Peyer's patch (tissue), 4 donors: ENCODE results near the gene GLRA3. TPM values are rescaled to one million over a fixed set of nuclear protein-coding genes. Genes with fewer than 3 reads are reported as not detected.
"Not testable (repeated sequence)": the region's sequence is repeated elsewhere in the genome, so short reads cannot be mapped to it uniquely, and the experiment has no call there.

ENCODE experiments used
- DNase-seq, 3 donors: peaks; one replicate each; pipeline ENCODE4 v3.0.0-alpha.2; 2017 to 2019
- H3K27ac ChIP-seq, 4 donors: fragments of 200-600 bp; sonication (generic); one replicate each; pipeline ENCODE4 v1.5.1; 2016 to 2019
- H3K27me3 ChIP-seq, 2 donors: fragments of 200-600 bp; sonication (generic); one replicate each; pipeline ENCODE4 v1.5.1; 2019
- H3K36me3 ChIP-seq, 3 donors: fragments of 200-600 bp; sonication (generic); one replicate each; pipeline ENCODE4 v1.5.1; 2016 to 2019
- H3K4me1 ChIP-seq, 4 donors: fragments of 200-600 bp; sonication (generic); one replicate each; pipeline ENCODE4 v1.5.1; 2016 to 2019
- H3K4me3 ChIP-seq, 4 donors: fragments of 200-600 bp; sonication (generic); 1 replicate in 3 of 4; 2 replicates in 1 of 4; pipeline ENCODE4 v1.5.1; 2016 to 2019; ENCODE audit warnings: mild to moderate bottlenecking in 1 of 4
- H3K9me3 ChIP-seq, 4 donors: fragments of 200-600 bp; sonication (generic); one replicate each; pipeline ENCODE4 v1.5.1; 2016 to 2019; ENCODE audit warnings: mild to moderate bottlenecking in 1 of 4
- POLR2A ChIP-seq, 2 donors: fragments of 450-650 bp; IDR thresholded peaks; one replicate each; pipeline ENCODE4 v1.5.1; 2017; ENCODE audit warnings: antibody characterized with exemption in 2 of 2, mild to moderate bottlenecking in 2 of 2, moderate library complexity in 2 of 2
- total RNA-seq, 4 donors: library from RNA; depleted of rRNA; stranded (reverse); fragments of >200 nt; gene quantifications; one replicate each; pipeline ENCODE4 v1.1.0, GENCODE V29; 2016
- TF ChIP-seq, protein P1 (sequence below), 6 experiments: fragments of 450-650 bp in 4 of 6; fragments of 200-600 bp in 2 of 6; sonication (generic) in 1 of 6; IDR thresholded peaks; one replicate each; pipeline ENCODE4 v1.5.1; 2017 to 2019; ENCODE audit warnings: antibody characterized with exemption in 6 of 6, mild to moderate bottlenecking in 3 of 6, moderate library complexity in 1 of 6

The GLRA3 gene
- total RNA-seq, 4 donors from 2014 or later = 1.7 TPM; not detected in 3

DNA sequence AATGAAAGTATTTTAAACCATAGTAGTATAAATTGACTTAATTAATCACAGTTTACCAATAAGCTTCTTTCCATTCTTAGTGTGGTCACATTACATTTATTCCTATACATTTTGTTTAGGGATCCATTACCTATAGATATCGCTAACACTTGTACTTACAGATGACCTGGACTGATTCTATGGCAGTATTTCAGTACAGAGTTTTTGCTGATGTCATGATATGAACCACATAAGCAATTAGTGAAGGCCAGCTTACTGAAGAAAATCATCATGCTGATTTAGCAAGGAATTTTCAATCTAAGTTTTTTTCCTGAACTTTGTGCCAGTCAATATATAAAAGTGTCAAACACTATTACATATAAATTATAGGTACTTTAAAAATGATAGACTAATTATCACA is 193.3 kb downstream of the GLRA3 start:
- TF ChIP-seq, protein P1, sequence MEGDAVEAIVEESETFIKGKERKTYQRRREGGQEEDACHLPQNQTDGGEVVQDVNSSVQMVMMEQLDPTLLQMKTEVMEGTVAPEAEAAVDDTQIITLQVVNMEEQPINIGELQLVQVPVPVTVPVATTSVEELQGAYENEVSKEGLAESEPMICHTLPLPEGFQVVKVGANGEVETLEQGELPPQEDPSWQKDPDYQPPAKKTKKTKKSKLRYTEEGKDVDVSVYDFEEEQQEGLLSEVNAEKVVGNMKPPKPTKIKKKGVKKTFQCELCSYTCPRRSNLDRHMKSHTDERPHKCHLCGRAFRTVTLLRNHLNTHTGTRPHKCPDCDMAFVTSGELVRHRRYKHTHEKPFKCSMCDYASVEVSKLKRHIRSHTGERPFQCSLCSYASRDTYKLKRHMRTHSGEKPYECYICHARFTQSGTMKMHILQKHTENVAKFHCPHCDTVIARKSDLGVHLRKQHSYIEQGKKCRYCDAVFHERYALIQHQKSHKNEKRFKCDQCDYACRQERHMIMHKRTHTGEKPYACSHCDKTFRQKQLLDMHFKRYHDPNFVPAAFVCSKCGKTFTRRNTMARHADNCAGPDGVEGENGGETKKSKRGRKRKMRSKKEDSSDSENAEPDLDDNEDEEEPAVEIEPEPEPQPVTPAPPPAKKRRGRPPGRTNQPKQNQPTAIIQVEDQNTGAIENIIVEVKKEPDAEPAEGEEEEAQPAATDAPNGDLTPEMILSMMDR (IDR thresholded peaks at IDR 0.05) = no peak
- TF ChIP-seq POLR2A (IDR thresholded peaks at IDR 0.05) = no peak
- Histone ChIP-seq H3K36me3 (no peaks in the 10 kb centered on the region), H3K27me3 (no peaks in the 10 kb centered on the region), H3K9me3 (no peaks in the 10 kb centered on the region), H3K27ac (no peak overlapping the region), H3K4me3 (no peak overlapping the region), H3K4me1 (no peaks in the 10 kb centered on the region)
- DNase-seq = no peak

DNA sequence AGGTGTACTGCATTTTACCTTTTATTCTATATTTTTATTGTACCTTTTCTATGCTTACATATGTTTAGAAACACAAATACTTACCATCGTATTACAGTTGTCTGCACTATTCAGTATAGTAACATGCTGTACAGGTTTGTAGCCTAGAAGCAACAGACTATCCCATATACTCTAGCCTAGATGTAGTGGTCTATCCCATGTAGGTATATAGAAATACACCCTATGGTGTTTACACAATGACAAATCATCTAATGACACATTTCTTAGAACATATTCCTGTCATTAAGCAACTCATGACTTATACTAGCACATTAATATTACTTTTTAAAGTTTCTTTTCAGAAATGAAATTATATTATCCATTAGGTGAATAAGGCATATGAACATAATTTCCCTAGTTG is 195.6 kb downstream of the GLRA3 start:
- Histone ChIP-seq H3K27me3 (no peaks in the 10 kb centered on the region), H3K4me3 (no peak overlapping the region), H3K36me3 (no peaks in the 10 kb centered on the region), H3K9me3 (no peaks in the 10 kb centered on the region), H3K27ac (no peak overlapping the region), H3K4me1 (no peaks in the 10 kb centered on the region)
- TF ChIP-seq, protein P1 (IDR thresholded peaks at IDR 0.05) = no peak
- no peak for TF ChIP-seq POLR2A (IDR thresholded peaks at IDR 0.05)
- DNase-seq = no peak

DNA sequence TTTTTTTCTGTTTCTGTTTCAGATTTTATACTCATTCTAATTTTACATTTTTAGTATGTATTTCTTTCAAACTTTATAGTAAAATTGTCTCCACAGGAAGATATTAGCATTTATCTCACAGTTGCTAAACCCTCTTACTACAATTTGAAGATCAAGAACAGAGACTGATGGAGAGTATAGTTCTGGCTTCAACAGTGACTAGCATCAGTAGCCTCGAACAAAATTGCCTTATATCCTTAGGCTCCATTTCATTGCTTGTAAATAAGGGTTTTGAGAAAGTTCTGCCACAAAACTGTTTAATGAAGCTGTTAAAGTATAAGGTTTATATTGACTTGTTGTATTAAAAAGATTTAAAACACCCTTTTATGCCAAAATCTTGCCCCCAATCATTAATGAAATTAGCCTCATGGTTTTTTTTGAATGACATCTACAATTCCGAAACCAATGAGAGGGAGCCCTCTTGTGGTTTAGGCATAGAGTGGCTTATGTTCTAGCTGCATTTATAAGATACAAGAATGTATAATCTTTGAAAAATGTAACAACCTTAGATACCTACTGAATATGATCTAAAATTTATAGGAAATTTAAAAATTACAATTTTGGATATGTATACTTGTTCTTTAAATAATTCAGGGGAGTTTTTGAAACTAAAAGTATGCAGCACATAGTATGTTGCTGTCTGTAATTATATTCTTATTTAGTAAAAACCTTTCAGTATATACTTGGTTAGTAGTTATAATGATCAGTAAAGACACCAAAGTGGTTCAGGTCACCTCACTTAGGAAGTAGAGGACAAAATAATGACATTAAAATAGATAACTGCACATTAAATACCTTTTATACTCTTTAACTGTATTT is 196.9 kb downstream of the GLRA3 start:
- Histone ChIP-seq H3K36me3 (no peaks in the 10 kb centered on the region), H3K4me3 (no peak overlapping the region), H3K9me3 (no peaks in the 10 kb centered on the region), H3K4me1 (no peaks in the 10 kb centered on the region), H3K27me3 (no peaks in the 10 kb centered on the region), H3K27ac (no peak overlapping the region)
- TF ChIP-seq, protein P1 (IDR thresholded peaks at IDR 0.05) = peak in 5 of 6 experiments; percentile 29 to 84 (median 79)
- no peak for TF ChIP-seq POLR2A (IDR thresholded peaks at IDR 0.05)
- no peak for DNase-seq

DNA sequence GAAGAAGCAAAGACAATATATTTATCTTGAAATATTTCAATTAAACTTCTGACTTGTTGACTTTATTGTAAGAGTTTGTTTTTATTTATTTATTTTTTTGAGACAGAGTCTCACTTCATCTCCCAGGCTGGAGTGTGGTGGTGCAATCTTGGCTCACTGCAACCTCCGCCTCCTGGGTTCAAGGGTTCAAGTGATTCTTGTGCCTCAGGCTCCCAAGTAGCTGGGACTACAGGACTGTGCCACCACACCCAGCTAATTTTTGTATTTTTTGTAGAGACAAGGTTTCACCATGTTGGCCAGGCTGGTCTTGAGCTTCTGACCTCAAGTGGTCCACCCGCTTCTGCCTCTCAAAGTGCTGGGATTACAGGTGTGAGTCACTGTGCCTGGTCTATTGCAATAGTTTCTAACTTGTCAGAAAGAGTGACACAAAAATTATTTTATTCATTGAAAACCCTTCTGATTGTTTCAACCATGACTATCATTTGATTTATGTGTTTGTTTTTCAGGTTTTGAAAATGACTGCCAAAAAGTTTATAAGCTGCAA is 199.1 kb downstream of the GLRA3 start:
- not testable (repeated sequence) for H3K4me3 ChIP-seq, H3K9me3 ChIP-seq, H3K36me3 ChIP-seq, H3K4me1 ChIP-seq, H3K27me3 ChIP-seq
- H3K27ac ChIP-seq = peak overlapping the region in 1 of 4 donors; percentile 37
- DNase-seq = peak in 1 of 3 donors; percentile 57

DNA sequence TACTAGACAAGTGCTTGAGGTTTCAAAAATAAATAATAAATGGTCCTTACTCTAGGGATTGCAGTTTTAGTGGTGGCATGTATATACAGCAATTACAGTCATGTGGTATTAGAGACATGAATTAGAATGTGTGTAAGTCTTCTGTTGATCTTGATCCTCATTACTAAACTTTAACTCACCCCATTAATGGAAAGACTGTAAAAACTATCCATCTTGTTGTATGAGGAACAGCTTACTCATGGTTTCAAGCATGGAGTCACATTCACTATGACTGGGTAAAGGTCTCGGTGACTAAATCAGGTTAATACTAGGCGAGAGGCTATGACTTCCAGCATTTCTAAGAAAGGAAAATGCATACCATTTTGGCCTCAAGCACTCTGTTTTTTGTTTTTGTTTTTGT is 199.8 kb downstream of the GLRA3 start:
- H3K27me3 ChIP-seq = no peaks in the 10 kb centered on the region
- H3K4me1 ChIP-seq = no peaks in the 10 kb centered on the region
- peak overlapping the region in 1 of 4 donors; percentile 37 for H3K27ac ChIP-seq
- no peak for DNase-seq
- TF ChIP-seq, protein P1 (IDR thresholded peaks at IDR 0.05) = no peak
- no peak for TF ChIP-seq POLR2A (IDR thresholded peaks at IDR 0.05)
- no peaks in the 10 kb centered on the region for H3K9me3 ChIP-seq
- H3K36me3 ChIP-seq = no peaks in the 10 kb centered on the region
- H3K4me3 ChIP-seq = no peak overlapping the region

DNA sequence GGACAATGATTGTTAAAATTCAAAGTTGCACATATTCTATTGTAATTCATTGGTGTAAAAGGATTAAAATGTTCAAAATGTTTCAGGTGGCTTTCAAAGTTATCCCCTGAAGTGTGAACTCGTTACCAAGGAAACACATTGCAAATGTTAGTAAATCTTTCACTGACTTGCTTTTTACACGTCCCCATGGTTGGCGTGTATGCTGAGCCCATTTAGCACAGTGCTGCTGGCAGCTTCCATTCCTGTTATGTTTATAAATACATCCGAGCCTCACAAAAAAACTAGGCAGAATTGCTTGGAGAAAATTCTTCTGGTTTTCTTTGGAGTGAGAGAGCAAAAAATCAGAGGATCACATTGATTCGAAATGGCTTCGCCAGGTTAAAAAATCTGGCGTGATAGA is 200.9 kb downstream of the GLRA3 start:
- no peaks in the 10 kb centered on the region for H3K4me1 ChIP-seq
- no peaks in the 10 kb centered on the region for H3K9me3 ChIP-seq
- no peaks in the 10 kb centered on the region for H3K27me3 ChIP-seq
- no peak overlapping the region for H3K4me3 ChIP-seq
- H3K27ac ChIP-seq = no peak overlapping the region
- no peak for DNase-seq
- TF ChIP-seq POLR2A (IDR thresholded peaks at IDR 0.05) = no peak
- TF ChIP-seq, protein P1 (IDR thresholded peaks at IDR 0.05) = no peak
- no peaks in the 10 kb centered on the region for H3K36me3 ChIP-seq
